PC-9 (cell line): ENCODE measurements around the gene COL18A1.

Source experiments
- CTCF ChIP-seq: fragments of 200-600 bp; sonication (generic); conservative IDR thresholded peaks from 2 replicates; pipeline ENCODE4 v1.6.1; 2017; ENCODE audit warnings: mixed run types, antibody characterized with exemption, mild to moderate bottlenecking, moderate library complexity
- EZH2 ChIP-seq: fragments of 200-600 bp; sonication (generic); IDR thresholded peaks from 2 replicates; pipeline ENCODE4 v1.8.0; 2017; ENCODE audit warnings: antibody characterized with exemption, low read depth

- TF ChIP-seq CTCF (no peak), EZH2 (no peak)
Observed at GRCh38 chr21:45410865-45411809, 6.2 kb downstream of the COL18A1 start.
